Measurements from ENCODE around the gene CLCA2.

GRCh38 chr1:86429122-86429725 lies 5.3 kb downstream of the CLCA2 start:
- TF ChIP-seq CTCF (IDR thresholded peaks at IDR 0.05) (no peak), POLR2A (IDR thresholded peaks at IDR 0.05) (no peak), POLR2AphosphoS5 (IDR thresholded peaks at IDR 0.05) (no peak), EP300 (IDR thresholded peaks at IDR 0.05) (no peak)

All from suprapubic skin (tissue), 4 donors.